ENCODE measurements around the gene MEGF11.

Gene MEGF11

DNA sequence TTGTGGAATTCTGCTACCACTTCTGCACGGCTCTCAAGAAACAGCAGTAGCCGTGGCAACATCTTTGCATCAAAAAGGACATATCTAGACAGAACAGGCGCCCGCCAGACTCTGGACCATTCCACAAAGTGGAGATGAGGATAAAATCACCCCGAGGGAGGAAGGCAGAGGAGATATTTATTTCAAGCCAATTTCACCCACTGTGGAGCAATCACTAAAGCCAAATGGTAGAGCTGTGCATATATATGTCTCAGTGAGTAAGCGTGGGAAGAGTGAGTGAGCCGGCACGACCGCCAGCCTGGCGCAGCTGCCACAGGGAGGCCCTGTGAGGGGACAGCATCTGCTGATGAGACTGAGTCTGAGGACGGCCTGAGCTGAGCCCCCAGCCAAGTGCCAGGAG lies 111.3 kb downstream of the MEGF11 start (continued):
- TF ChIP-seq, protein P1, sequence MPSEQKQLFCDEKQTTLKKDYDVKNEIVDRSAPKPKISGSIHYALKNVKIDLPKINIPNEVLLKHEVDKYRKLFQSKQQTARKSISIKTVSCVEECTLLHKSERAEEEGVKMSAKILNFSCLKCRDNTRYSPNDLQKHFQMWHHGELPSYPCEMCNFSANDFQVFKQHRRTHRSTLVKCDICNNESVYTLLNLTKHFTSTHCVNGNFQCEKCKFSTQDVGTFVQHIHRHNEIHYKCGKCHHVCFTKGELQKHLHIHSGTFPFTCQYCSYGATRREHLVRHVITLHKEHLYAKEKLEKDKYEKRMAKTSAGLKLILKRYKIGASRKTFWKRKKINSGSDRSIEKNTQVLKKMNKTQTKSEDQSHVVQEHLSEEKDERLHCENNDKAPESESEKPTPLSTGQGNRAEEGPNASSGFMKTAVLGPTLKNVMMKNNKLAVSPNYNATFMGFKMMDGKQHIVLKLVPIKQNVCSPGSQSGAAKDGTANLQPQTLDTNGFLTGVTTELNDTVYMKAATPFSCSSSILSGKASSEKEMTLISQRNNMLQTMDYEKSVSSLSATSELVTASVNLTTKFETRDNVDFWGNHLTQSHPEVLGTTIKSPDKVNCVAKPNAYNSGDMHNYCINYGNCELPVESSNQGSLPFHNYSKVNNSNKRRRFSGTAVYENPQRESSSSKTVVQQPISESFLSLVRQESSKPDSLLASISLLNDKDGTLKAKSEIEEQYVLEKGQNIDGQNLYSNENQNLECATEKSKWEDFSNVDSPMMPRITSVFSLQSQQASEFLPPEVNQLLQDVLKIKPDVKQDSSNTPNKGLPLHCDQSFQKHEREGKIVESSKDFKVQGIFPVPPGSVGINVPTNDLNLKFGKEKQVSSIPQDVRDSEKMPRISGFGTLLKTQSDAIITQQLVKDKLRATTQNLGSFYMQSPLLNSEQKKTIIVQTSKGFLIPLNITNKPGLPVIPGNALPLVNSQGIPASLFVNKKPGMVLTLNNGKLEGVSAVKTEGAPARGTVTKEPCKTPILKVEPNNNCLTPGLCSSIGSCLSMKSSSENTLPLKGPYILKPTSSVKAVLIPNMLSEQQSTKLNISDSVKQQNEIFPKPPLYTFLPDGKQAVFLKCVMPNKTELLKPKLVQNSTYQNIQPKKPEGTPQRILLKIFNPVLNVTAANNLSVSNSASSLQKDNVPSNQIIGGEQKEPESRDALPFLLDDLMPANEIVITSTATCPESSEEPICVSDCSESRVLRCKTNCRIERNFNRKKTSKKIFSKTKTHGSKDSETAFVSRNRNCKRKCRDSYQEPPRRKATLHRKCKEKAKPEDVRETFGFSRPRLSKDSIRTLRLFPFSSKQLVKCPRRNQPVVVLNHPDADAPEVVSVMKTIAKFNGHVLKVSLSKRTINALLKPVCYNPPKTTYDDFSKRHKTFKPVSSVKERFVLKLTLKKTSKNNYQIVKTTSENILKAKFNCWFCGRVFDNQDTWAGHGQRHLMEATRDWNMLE (tag by site-specific recombination; conservative IDR thresholded peaks at IDR 0.05; ENCODE audit: low read depth) = no peak
- no peak for TF ChIP-seq ZNF561 (tag by site-specific recombination; IDR thresholded peaks at IDR 0.05; ENCODE audit: borderline replicate concordance)
- no peak for TF ChIP-seq ZNF777 (tag by site-specific recombination; IDR thresholded peaks at IDR 0.05; ENCODE audit: borderline replicate concordance)
- no peak for TF ChIP-seq ZNF571 (tag by site-specific recombination; IDR thresholded peaks at IDR 0.05)
- TF ChIP-seq ZNF558 (tag by site-specific recombination; IDR thresholded peaks at IDR 0.05) = no peak

- Histone ChIP-seq H3K9me3 (ENCODE audit: control insufficient read depth, insufficient read depth, low read depth, low read length) (no peaks in the 10 kb centered on the region), H3K36me3 (ENCODE audit: control insufficient read depth in 2 of 2, insufficient read depth in 1 of 2, low read length in 2 of 2) (no peaks in the 10 kb centered on the region), H3K4me3 (ENCODE audit: low read depth, low read length) (no peak overlapping the region), H3K27ac (ENCODE audit: extremely low read depth, low read depth, low read length) (no peak overlapping the region), H3K4me1 (ENCODE audit: control insufficient read depth, insufficient read depth, low read length) (no peaks in the 10 kb centered on the region)
- TF ChIP-seq BCL6B (tag by site-specific recombination; IDR thresholded peaks at IDR 0.05) = no peak
- TF ChIP-seq ZNF571 (tag by site-specific recombination; IDR thresholded peaks at IDR 0.05) = no peak
- ChIA-PET POLR2A (no interaction called here), CTCF (no interaction called here)
Measured at GRCh38 chr15:66139591-66140207, 113.9 kb downstream of the MEGF11 start.

DNA sequence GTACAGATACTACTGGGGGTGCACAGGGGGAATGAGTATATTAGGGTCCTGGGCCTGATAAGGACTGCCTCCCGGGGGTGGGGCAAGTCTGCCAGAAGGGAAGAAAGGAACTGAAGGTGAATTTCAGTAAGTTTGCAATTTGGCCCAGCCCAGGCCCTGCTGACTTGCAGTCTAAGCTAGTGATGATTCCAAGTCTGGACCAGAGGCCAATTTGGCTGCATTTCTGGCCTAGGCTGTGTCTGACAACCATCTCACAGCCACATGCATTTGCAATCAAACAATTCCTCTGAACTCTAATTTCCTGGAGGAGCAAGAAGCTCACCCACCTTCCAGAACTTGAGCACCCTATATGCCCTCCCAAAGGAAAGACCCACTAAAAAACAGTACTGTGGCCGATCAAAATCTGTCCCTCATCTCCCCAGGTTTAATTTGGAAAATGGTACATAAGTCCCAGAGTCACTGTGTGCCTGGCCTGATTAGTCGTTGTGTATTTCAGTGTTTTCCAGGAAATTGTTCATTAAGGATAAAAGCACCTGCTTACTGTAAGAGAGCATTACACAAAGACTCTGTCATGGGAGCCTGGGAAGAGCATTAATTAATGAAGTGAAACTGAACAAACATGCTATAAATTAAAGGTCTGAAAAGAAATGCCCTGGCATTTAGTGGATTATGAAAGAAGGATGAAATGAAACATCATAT lies 114.5 kb downstream of the MEGF11 start:
- H3K36me3 ChIP-seq (ENCODE audit: control insufficient read depth in 2 of 2, insufficient read depth in 1 of 2, low read length in 2 of 2) = no peaks in the 10 kb centered on the region
- POLR2A ChIA-PET = no interaction called here
- CTCF ChIA-PET = no interaction called here
- H3K9me3 ChIP-seq (ENCODE audit: control insufficient read depth, insufficient read depth, low read depth, low read length) = no peaks in the 10 kb centered on the region
- TF ChIP-seq OSR2 (tag by site-specific recombination; IDR thresholded peaks at IDR 0.05) (0 out of 2 replicates have a peak, but pooled peaks have one; percentile 41), SP7 (tag by site-specific recombination; IDR thresholded peaks at IDR 0.05) (0 out of 2 replicates have a peak, but pooled peaks have one; percentile 10), BCL6B (tag by site-specific recombination; IDR thresholded peaks at IDR 0.05) (peak; percentile 42; the same call in 1 of the 2 replicates), FEZF1 (tag by site-specific recombination; IDR thresholded peaks at IDR 0.05) (0 out of 2 replicates have a peak, but pooled peaks have one; percentile 38), BCL11B (tag by site-specific recombination; IDR thresholded peaks at IDR 0.05; ENCODE audit: low read depth) (no peak), ZNF792 (tag by site-specific recombination; IDR thresholded peaks at IDR 0.05) (no peak)
- TF ChIP-seq, protein P2, sequence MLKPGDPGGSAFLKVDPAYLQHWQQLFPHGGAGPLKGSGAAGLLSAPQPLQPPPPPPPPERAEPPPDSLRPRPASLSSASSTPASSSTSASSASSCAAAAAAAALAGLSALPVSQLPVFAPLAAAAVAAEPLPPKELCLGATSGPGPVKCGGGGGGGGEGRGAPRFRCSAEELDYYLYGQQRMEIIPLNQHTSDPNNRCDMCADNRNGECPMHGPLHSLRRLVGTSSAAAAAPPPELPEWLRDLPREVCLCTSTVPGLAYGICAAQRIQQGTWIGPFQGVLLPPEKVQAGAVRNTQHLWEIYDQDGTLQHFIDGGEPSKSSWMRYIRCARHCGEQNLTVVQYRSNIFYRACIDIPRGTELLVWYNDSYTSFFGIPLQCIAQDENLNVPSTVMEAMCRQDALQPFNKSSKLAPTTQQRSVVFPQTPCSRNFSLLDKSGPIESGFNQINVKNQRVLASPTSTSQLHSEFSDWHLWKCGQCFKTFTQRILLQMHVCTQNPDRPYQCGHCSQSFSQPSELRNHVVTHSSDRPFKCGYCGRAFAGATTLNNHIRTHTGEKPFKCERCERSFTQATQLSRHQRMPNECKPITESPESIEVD (tag by site-specific recombination; IDR thresholded peaks at IDR 0.05) = peak; percentile 35; the same call in 1 of the 2 replicates
- H3K27ac ChIP-seq (ENCODE audit: extremely low read depth, low read depth, low read length) = no peak overlapping the region
- no peak overlapping the region for H3K4me3 ChIP-seq (ENCODE audit: low read depth, low read length)
- no peaks in the 10 kb centered on the region for H3K4me1 ChIP-seq (ENCODE audit: control insufficient read depth, insufficient read depth, low read length)
